ENCODE measurements around the gene CLSTN2.

- TF ChIP-seq POLR2A (IDR thresholded peaks at IDR 0.05; ENCODE audit: low read depth) (no peak), CTCF (IDR thresholded peaks at IDR 0.05) (no peak), POLR2AphosphoS5 (IDR thresholded peaks at IDR 0.05) (no peak), EP300 (IDR thresholded peaks at IDR 0.05) (no peak)
Measured at GRCh38 chr3:140249188-140249587, 314.2 kb downstream of the CLSTN2 start.

Data from esophagus muscularis mucosa (tissue), 4 donors.